Endothelial cell of umbilical vein (primary cell): ENCODE results near the gene PEAR1. TPM values are rescaled to one million over a fixed set of nuclear protein-coding genes. Genes with fewer than 3 reads are reported as not detected.

Experiments used
- BruUV-seq: library from RNA; stranded (reverse); fragments of 400-500 nt; replicated peaks from 2 replicates; lab custom pipeline; 2021; lab: Mats Ljungman, UMichigan
- CTCF ChIA-PET: fragments of 300-600, 350-600 bp; sonication (Branson Sonifier 250); formaldehyde crosslinking; loops from one replicate; lab custom pipeline; 2021; ENCODE audit warnings: antibody characterized with exemption, inconsistent platforms; lab: Charles Lee
- POLR2A ChIA-PET: fragments of 300-600, 350-600 bp; sonication (Branson Sonifier 250); formaldehyde crosslinking; loops from one replicate; lab custom pipeline; 2021; ENCODE audit warnings: antibody characterized with exemption, inconsistent platforms; lab: Charles Lee
- DNase-seq: peaks from one replicate; pipeline ENCODE4 v3.0.0-alpha.2; 2011; ENCODE audit warnings: low read depth, low spot score
- FAIRE-seq: peaks from 2 replicates; lab custom pipeline; 2011; peaks lifted over from hg19 to GRCh38; lab: Jason Lieb, UNC
- H2AFZ ChIP-seq: 2 replicates; pipeline ENCODE4 v1.6.0; 2012; ENCODE audit warnings: low read depth, low read length, control low read depth, inconsistent platforms
- H3K27ac ChIP-seq: 2 replicates; pipeline ENCODE4 v1.5.1; 2011; ENCODE audit warnings: low read depth, mild to moderate bottlenecking, control low read depth, low read length, moderate library complexity; ENCODE audit not compliant: insufficient read depth
- H3K27me3 ChIP-seq, 2 experiments: 2 replicates each; pipeline versions ENCODE4 v1.6.0 to v1.6.1; 2011; ENCODE audit warnings: low read length in 2 of 2, mixed read lengths in 1 of 2; ENCODE audit not compliant: control insufficient read depth in 2 of 2, insufficient read depth in 2 of 2
- H3K36me3 ChIP-seq, 2 experiments: 2 replicates in 1 of 2; 3 replicates in 1 of 2; pipeline ENCODE4 v1.5.1; 2011; ENCODE audit warnings: low read length in 2 of 2, mild to moderate bottlenecking in 1 of 2, moderate library complexity in 1 of 2; ENCODE audit not compliant: control insufficient read depth in 2 of 2, insufficient read depth in 2 of 2; ENCODE audit errors: extremely low read depth in 1 of 2
- H3K4me1 ChIP-seq: 3 replicates; pipeline ENCODE4 v1.5.1; 2011; ENCODE audit warnings: mild to moderate bottlenecking, low read length; ENCODE audit not compliant: control insufficient read depth, insufficient read depth; ENCODE audit errors: extremely low read depth
- H3K4me2 ChIP-seq: 2 replicates; pipeline ENCODE4 v1.6.1; 2011; ENCODE audit warnings: low read length, control low read depth, mixed read lengths; ENCODE audit not compliant: insufficient read depth
- H3K4me3 ChIP-seq, 3 experiments: fragments of 200-600 bp in 1 of 3; sonication (generic), shearing (Covaris generic) in 1 of 3; replicated peaks in 1 of 3; 2 replicates each; pipeline ENCODE4 v1.5.1; 2011 to 2016; ENCODE audit warnings: control low read depth in 3 of 3, low read length in 3 of 3, mild to moderate bottlenecking in 2 of 3, inconsistent platforms in 1 of 3, low read depth in 1 of 3, moderate library complexity in 1 of 3; ENCODE audit not compliant: insufficient read depth in 1 of 3
- H3K79me2 ChIP-seq: 2 replicates; pipeline ENCODE4 v1.6.0; 2012; ENCODE audit warnings: low read length, inconsistent platforms; ENCODE audit not compliant: control insufficient read depth, insufficient read depth
- H3K9ac ChIP-seq: replicated peaks from 2 replicates; pipeline ENCODE3; 2011; ENCODE audit warnings: low read length, control low read depth; ENCODE audit not compliant: insufficient read depth; ENCODE audit errors: extremely low read depth
- H3K9me1 ChIP-seq: replicated peaks from 3 replicates; pipeline ENCODE4 v1.6.0; 2011; ENCODE audit warnings: mild to moderate bottlenecking, low read length; ENCODE audit not compliant: control insufficient read depth, insufficient read depth; ENCODE audit errors: extremely low read depth
- H3K9me3 ChIP-seq: replicated peaks from 2 replicates; pipeline ENCODE4 v1.5.1; 2012; ENCODE audit warnings: low read length, inconsistent platforms; ENCODE audit not compliant: control insufficient read depth, insufficient read depth
- H4K20me1 ChIP-seq: replicated peaks from 2 replicates; pipeline ENCODE3; 2011; ENCODE audit warnings: mild to moderate bottlenecking, low read length; ENCODE audit not compliant: control insufficient read depth, insufficient read depth; ENCODE audit errors: extremely low read depth
- EZH2 ChIP-seq: IDR thresholded peaks from 2 replicates; pipeline ENCODE4 v1.6.1; 2012; ENCODE audit warnings: borderline replicate concordance, low read depth, mild to moderate bottlenecking, moderate library complexity, low read length, inconsistent platforms; ENCODE audit not compliant: severe bottlenecking
- FOS ChIP-seq: IDR thresholded peaks from 2 replicates; pipeline ENCODE4 v1.6.1; 2011; ENCODE audit warnings: mild to moderate bottlenecking, low read length, moderate library complexity, borderline replicate concordance; ENCODE audit not compliant: insufficient read depth
- GATA2 ChIP-seq: IDR thresholded peaks from 2 replicates; pipeline ENCODE4 v1.7.0; 2011; ENCODE audit warnings: low read depth, mild to moderate bottlenecking, moderate library complexity, mixed read lengths, low read length; ENCODE audit not compliant: insufficient read length, insufficient read depth
- JUN ChIP-seq: IDR thresholded peaks from 2 replicates; pipeline ENCODE4 v1.6.1; 2011; ENCODE audit warnings: borderline replicate concordance, low read depth; ENCODE audit not compliant: insufficient read length, insufficient read depth
- MAX ChIP-seq: IDR thresholded peaks from 2 replicates; pipeline ENCODE4 v1.6.1; 2011; ENCODE audit not compliant: insufficient read depth, insufficient read length
- MYC ChIP-seq: IDR thresholded peaks from one replicate; pipeline ENCODE4 v1.6.1; 2011; ENCODE audit warnings: mild to moderate bottlenecking, low read depth, low read length
- POLR2A ChIP-seq: IDR thresholded peaks from 2 replicates; pipeline ENCODE4 v1.6.1; 2012; ENCODE audit warnings: low read depth, mild to moderate bottlenecking, control low read depth, low read length
- POLR2AphosphoS5 ChIP-seq: IDR thresholded peaks from 2 replicates; pipeline ENCODE4 v1.6.1; 2012; ENCODE audit warnings: low read depth, mild to moderate bottlenecking, control low read depth, low read length, moderate library complexity; ENCODE audit not compliant: insufficient read depth
- dilution Hi-C: fragments of 300-500 bp; cut with MboI; formaldehyde crosslinking; loops from one replicate; pipeline ENCODE4 v1.15.0; 2019; ENCODE audit warnings: low sequenced_read_pairs; ENCODE audit not compliant: extremely low pct_ligation_motif_present
- intact Hi-C: fragments of 100-400 bp; cut with micrococcal nuclease; formaldehyde crosslinking; loops from one replicate; pipeline ENCODE4 v1.10.0; 2022
- polyA plus RNA-seq, 4 experiments: library from polyadenylated mRNA; depleted of rRNA in 3 of 4; stranded (reverse) in 3 of 4; unstranded in 1 of 4; fragments of >200 nt; gene quantifications; 2 replicates each; pipeline versions ENCODE4 v1.2.1 to v1.2.3, GENCODE V29; 2011 to 2012; ENCODE audit warnings: missing spikeins in 1 of 4
- total RNA-seq: library from RNA; stranded (reverse); gene quantifications from 2 replicates; pipeline ENCODE4 v1.2.3, GENCODE V29; 2021
- TF ChIP-seq, protein P1 (sequence below), 2 donors: IDR thresholded peaks; 1 replicate in 1 of 2; 2 replicates in 1 of 2; pipeline ENCODE4 v1.5.1; 2011; ENCODE audit warnings: low read length in 2 of 2, mild to moderate bottlenecking in 2 of 2, moderate library complexity in 2 of 2, control low read depth in 1 of 2, inconsistent platforms in 1 of 2, low read depth in 1 of 2; ENCODE audit not compliant: insufficient read depth in 1 of 2; ENCODE audit errors: extremely low read depth in 1 of 2

Gene PEAR1
- total and polyA plus RNA-seq, 2 donors (not counting 3 experiments of a cell fraction or from before 2014, with no cell fraction given) = 90.7 to 106 TPM

DNA sequence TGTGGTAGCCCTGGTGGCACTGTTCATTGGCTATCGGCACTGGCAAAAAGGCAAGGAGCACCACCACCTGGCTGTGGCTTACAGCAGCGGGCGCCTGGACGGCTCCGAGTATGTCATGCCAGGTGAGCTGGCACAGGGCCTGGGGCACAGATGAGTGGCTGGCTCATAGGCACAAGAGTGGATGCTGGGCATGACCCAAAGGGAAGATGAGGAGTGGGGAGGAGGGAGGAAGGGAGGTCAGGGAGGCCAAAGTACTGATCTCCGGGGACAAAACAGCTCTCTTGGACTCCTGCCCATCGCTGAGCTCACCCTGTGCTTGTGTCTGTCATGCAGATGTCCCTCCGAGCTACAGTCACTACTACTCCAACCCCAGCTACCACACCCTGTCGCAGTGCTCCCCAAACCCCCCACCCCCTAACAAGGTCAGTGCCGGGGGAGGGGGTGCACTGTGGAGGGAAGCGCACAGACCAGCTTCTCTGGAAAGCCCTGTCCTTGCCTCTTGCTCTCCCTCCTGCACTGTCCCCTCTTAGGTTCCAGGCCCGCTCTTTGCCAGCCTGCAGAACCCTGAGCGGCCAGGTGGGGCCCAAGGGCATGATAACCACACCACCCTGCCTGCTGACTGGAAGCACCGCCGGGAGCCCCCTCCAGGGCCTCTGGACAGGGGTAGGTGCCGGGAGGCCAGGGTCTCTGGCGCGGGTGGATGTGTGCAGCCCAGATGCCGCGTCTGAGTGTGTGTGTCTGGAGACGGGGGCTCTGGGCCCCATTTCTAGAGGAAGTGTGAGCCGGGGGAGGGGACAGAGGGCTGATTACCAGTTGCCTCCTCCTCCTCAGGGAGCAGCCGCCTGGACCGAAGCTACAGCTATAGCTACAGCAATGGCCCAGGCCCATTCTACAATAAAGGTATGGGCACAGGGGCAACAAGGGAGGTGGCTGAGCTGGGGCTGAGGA is 19.6 kb downstream of the PEAR1 start:
- Histone ChIP-seq H3K4me1 (no peaks in the 10 kb centered on the region), H2AFZ (no peak overlapping the region), H3K9me1 (no peaks in the 10 kb centered on the region), H3K4me2 (no peak overlapping the region), H4K20me1 (no peaks in the 10 kb centered on the region), H3K9ac (no peak overlapping the region), H3K36me3 (peaks cover 8 to 67% of the 10 kb centered on the region in 2 experiments), H3K27ac (no peak overlapping the region), H3K27me3 (no peaks in the 10 kb centered on the region), H3K9me3 (no peaks in the 10 kb centered on the region), H3K79me2 (peaks cover 23% of the 10 kb centered on the region), H3K4me3 (no peak overlapping the region)
- ChIA-PET CTCF (interaction anchor here (1.0 to 1.4 kb wide), 5 partner anchors 15 to 223 kb away, joined by 3 to 5 read pairs (median 4); no protein-coding TSS in a partner anchor), POLR2A (no interaction called here)
- no TSS peak for BruUV-seq
- DNase-seq (no peak), FAIRE-seq (no peak)
- intact Hi-C loops (no loop called here), dilution Hi-C loops (no loop called here)
- TF ChIP-seq GATA2 = no peak
- no peak for TF ChIP-seq POLR2AphosphoS5
- no peak for TF ChIP-seq FOS
- no peak for TF ChIP-seq EZH2
- TF ChIP-seq, protein P1, sequence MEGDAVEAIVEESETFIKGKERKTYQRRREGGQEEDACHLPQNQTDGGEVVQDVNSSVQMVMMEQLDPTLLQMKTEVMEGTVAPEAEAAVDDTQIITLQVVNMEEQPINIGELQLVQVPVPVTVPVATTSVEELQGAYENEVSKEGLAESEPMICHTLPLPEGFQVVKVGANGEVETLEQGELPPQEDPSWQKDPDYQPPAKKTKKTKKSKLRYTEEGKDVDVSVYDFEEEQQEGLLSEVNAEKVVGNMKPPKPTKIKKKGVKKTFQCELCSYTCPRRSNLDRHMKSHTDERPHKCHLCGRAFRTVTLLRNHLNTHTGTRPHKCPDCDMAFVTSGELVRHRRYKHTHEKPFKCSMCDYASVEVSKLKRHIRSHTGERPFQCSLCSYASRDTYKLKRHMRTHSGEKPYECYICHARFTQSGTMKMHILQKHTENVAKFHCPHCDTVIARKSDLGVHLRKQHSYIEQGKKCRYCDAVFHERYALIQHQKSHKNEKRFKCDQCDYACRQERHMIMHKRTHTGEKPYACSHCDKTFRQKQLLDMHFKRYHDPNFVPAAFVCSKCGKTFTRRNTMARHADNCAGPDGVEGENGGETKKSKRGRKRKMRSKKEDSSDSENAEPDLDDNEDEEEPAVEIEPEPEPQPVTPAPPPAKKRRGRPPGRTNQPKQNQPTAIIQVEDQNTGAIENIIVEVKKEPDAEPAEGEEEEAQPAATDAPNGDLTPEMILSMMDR (IDR thresholded peaks at IDR 0.05; ENCODE audit: extremely low read depth in 1 of 2, insufficient read depth in 1 of 2, low read depth in 1 of 2, low read length in 2 of 2) = no peak
- TF ChIP-seq POLR2A = no peak
- no peak for TF ChIP-seq MAX
- TF ChIP-seq MYC = no peak
- no peak for TF ChIP-seq JUN
